Stimulated activated CD8-positive, alpha-beta memory T cell treated with anti-CD3 and anti-CD28 coated beads, Interleukin-15, amount 100 ng/mL, for 48 hours (primary cell): ENCODE results near the gene YBX1.
"Not testable (repeated sequence)": the region's sequence is repeated elsewhere in the genome, so short reads cannot be mapped to it uniquely, and the experiment has no call there.

Experiments
- DNase-seq, 2 donors: peaks; one replicate each; pipeline ENCODE4 v3.0.0-alpha.2; 2020; ENCODE audit warnings: low read depth in 2 of 2

Gene YBX1

DNA sequence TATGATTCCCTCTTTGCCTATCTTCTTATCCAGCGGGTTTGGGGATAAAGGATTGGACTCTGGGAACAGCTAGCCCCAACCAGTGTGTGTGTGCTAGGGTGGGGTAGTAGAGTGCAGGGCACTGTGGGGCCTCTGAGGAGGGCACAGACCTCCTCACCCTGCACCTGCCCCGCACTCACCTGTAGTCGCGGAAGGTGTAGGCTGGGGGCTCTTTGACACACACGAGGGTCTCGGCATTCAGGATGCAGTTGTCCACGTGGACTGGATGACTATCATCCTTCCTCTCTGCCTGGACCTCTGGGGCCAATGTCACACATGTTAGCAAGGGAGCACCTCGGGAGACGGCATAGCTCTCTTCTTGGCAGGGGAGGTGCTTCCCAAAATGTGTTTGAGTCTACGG lies 65.8 kb downstream of the YBX1 start:
- no peak for DNase-seq

DNA sequence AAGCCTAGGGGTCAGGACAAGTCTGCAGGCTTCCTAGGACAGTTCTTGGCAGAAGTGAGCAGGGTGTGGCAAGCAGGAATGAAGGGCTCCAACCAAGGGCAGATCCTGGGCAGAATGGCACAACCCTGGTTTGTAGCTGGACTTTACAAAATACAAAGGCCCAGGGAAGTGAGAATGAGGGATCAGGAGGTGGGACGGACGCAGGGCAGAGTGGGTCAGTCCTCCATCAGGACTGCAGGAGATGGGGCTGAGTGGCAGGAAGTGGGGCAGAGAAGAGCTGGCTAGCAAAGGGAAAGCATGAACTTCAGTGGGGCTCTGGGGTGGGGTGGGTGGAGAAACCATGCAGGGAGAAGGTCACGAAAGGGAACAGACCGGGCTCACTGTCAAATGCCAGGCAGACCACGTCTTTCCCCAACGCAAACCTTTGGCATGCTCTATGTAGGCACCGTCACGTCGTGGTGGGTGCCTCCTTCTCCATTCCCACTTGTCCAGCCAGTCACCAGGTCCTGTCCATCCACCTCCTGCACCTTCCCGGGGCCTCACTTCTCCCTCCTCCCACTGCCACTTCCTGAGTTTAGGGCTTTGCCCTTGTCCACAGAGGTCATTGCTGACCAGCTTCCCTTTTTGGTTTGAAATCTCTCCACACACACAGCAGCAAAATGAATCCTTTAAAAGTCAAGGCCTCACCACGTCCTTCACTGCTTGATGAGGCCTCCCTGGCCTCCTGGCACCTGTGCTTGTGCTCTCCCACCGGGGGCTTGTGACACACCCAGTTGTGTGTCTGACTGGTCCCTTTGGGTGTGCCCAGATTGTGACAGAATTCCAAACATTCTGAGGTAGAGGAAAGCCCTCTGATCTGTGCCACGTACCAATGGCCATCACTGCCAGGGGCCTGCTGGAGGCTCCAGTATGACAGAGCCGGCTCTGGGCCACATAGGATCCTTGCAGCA lies 66.5 kb downstream of the YBX1 start:
- DNase-seq = no peak

DNA sequence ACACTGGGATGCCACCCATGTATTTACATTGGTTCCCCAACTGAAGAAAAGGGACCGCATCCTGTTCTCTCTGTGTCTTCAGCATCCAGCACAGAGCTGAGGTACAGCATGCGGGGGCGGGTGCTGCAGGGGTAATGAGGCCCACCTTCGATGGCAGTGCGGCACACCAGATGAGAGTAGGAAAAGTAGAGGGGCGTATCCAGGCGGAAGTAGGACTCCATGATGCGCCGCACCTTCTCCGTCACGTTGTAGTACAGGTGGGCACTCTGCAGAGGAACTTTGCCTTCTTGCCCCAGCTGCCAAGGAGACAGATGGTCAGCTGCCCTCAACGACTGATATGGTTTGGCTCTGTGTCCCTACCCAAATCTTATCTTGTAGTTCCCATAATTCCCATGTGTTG lies 67.8 kb downstream of the YBX1 start:
- no peak for DNase-seq

DNA sequence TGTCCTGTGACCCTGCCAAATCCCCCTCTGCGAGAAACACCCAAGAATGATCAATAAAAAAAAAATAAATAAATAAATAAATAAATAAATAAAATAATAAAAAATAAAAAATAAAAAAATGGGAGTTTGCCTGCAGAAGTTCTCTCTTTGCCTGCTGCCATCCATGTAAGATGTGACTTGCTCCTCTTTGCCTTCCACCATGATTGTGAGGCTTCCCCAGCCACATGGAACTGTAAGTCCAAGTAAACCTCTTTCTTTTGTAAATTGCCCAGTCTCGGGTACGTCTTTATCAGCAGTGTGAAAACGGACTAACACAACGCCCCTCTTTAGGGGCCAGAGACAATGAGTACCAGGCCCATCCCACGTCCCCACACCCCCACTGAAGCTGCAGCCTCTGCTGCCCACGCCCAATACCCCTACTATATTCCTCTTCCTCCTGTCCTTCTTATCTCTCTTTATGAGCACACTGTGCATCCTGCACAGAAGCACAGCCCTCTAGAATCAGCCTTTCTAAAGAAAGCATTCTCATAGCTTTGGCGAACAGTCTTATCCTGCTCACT lies 69.4 kb downstream of the YBX1 start:
- not testable (repeated sequence) for DNase-seq

DNA sequence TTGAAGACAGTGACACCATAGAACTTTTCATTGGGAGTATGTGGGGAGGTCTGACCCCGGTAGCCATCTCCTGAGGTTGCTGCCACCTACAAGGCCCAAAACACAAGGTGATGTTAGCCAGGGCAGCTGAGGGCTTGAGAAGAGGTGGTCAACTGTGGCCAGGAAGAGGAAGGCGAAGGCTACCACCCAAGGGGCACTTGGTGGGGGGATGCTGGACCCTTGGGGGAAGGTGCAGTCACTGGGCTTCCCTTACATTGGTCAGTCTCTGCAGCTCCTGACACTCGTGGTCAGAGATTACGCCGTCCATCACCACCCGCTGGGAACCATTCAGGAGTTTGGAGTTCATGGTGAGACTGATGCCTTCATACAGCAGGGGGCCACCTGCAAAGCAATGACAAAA lies 70.1 kb downstream of the YBX1 start:
- no peak for DNase-seq

DNA sequence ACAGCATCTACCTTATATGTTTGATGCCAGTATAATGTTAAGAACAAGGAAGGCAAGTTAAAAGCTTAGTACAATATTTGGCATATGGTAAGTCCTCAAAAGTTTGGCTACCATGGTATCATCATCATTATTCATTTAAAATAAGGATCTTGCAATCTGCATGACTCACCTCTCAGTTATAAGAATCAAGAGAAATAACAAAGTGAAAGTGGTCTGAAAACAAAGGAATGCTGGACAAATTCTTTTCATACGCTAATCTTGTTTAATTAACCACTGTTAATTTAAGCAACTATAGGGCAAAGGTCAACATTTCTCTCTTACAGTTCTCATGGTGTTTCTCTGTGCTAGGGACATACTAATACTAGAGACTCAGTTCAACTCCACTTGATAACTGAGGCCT lies 70.9 kb downstream of the YBX1 start:
- DNase-seq = no peak
